Activated CD8-positive, alpha-beta memory T cell treated with anti-CD3 and anti-CD28 coated beads for 48 hours (primary cell): ENCODE measurements around the gene MYL10.

Experiments used
- DNase-seq, 3 experiments: peaks; one replicate each; pipeline ENCODE4 v3.0.0-alpha.2; 2020; ENCODE audit warnings: low read depth in 2 of 3, low spot score in 2 of 3

Gene MYL10

GRCh38 chr7:101575721-101576120 is 53.4 kb downstream of the MYL10 start:
- DNase-seq: no peak

- no peak for DNase-seq
Observed at GRCh38 chr7:101575168-101575567, 53.9 kb downstream of the MYL10 start.

- DNase-seq: no peak
Observed at GRCh38 chr7:101572156-101572555, 56.9 kb downstream of the MYL10 start.

- no peak for DNase-seq
Observed at GRCh38 chr7:101567230-101567629, 61.9 kb downstream of the MYL10 start.

- no peak for DNase-seq
Observed at GRCh38 chr7:101565601-101566209, 63.4 kb downstream of the MYL10 start.

GRCh38 chr7:101564778-101565211 is 64.3 kb downstream of the MYL10 start:
- DNase-seq: no peak

- no peak for DNase-seq
Observed at GRCh38 chr7:101563943-101564777, 64.9 kb downstream of the MYL10 start.
